K562 (cell line): ENCODE measurements around the gene NCOR2. TPM values are rescaled to one million over a fixed set of nuclear protein-coding genes. Genes with fewer than 3 reads are reported as not detected.

Experiments used
- ATAC-seq: fragments of 200-7000 bp; cut with Tn5 transposase; 3 replicates; pipeline ENCODE4 v1.9.1; 2020; ENCODE audit warnings: moderate library complexity
- BruUV-seq: library from RNA; stranded (reverse); fragments of 400-500 nt; replicated peaks from 2 replicates; lab custom pipeline; 2021; lab: Mats Ljungman, UMichigan
- CTCF ChIA-PET: fragments of 300-600 bp; formaldehyde crosslinking; extraction: SDS; loops from one replicate; lab custom pipeline; 2021; ENCODE audit warnings: low intra/inter-chr PET ratio; lab: Yijun Ruan, JAX
- POLR2A ChIA-PET: fragments of 300-600, 350-650 bp; sonication (Branson Sonifier 250); formaldehyde crosslinking; extraction: SDS; loops from one replicate; lab custom pipeline; 2021; ENCODE audit warnings: antibody characterized with exemption, inconsistent platforms; lab: Yijun Ruan, JAX
- DNase-seq, 4 experiments: peaks; one replicate each; pipeline versions ENCODE4 v3.0.0 to v3.0.0-alpha.2; 2011 to 2018; ENCODE audit warnings: low spot score in 3 of 4, mixed read lengths in 3 of 4; ENCODE audit errors: extremely low read depth in 1 of 4
- FAIRE-seq: peaks from 2 replicates; lab custom pipeline; 2011; peaks lifted over from hg19 to GRCh38; lab: Jason Lieb, UNC
- H2AFZ ChIP-seq: 2 replicates; pipeline ENCODE4 v1.6.0; 2011; ENCODE audit warnings: low read depth, low read length, control low read depth, inconsistent platforms
- H3K27ac ChIP-seq: fragments of 200-600 bp; 3 replicates; pipeline ENCODE4 v1.8.0; 2011; ENCODE audit warnings: low read depth, mild to moderate bottlenecking, control low read depth, inconsistent platforms, low read length, moderate library complexity, mixed read lengths; ENCODE audit errors: extremely low read depth
- H3K27me3 ChIP-seq, 2 experiments: fragments of 300-600 bp in 1 of 2; 2 replicates in 1 of 2; 3 replicates in 1 of 2; pipeline versions ENCODE4 v1.6.0 to v1.8.0; 2011; ENCODE audit warnings: inconsistent platforms in 2 of 2, low read length in 2 of 2, mild to moderate bottlenecking in 1 of 2, mixed read lengths in 1 of 2, moderate library complexity in 1 of 2; ENCODE audit not compliant: control insufficient read depth in 2 of 2, insufficient read depth in 2 of 2
- H3K36me3 ChIP-seq: fragments of 300-600 bp; 3 replicates; pipeline ENCODE4 v1.8.0; 2011; ENCODE audit warnings: mild to moderate bottlenecking, low read length, inconsistent platforms; ENCODE audit not compliant: control insufficient read depth, insufficient read depth
- H3K4me1 ChIP-seq, 2 experiments: fragments of 200-600 bp in 1 of 2; replicated peaks in 1 of 2; 2 replicates in 1 of 2; 3 replicates in 1 of 2; pipeline versions ENCODE4 v1.5.1 to v1.8.0; 2011; ENCODE audit warnings: inconsistent platforms in 2 of 2, low read length in 2 of 2, mild to moderate bottlenecking in 1 of 2, mixed read lengths in 1 of 2, moderate library complexity in 1 of 2; ENCODE audit not compliant: control insufficient read depth in 2 of 2, insufficient read depth in 2 of 2
- H3K4me2 ChIP-seq: 2 replicates; pipeline ENCODE4 v1.6.1; 2011; ENCODE audit warnings: low read length, control low read depth, inconsistent platforms, mixed read lengths; ENCODE audit not compliant: insufficient read depth
- H3K4me3 ChIP-seq: fragments of 200-600 bp; sonication (generic), shearing (Covaris generic); 2 replicates; pipeline ENCODE4 v1.5.1; 2016; ENCODE audit warnings: control low read depth, inconsistent platforms
- H3K79me2 ChIP-seq: fragments of 200-600 bp; 3 replicates; pipeline ENCODE4 v1.8.0; 2011; ENCODE audit warnings: low read length, inconsistent platforms; ENCODE audit not compliant: control insufficient read depth, insufficient read depth
- H3K9ac ChIP-seq, 2 experiments: 2 replicates each; pipeline versions ENCODE4 v1.6.0 to v1.6.1; 2011; ENCODE audit warnings: low read depth in 2 of 2, low read length in 2 of 2, control low read depth in 1 of 2, inconsistent platforms in 1 of 2, mild to moderate bottlenecking in 1 of 2, mixed read lengths in 1 of 2; ENCODE audit not compliant: insufficient read depth in 1 of 2
- H3K9me1 ChIP-seq: one replicate; pipeline ENCODE4 v1.6.0; 2011; ENCODE audit warnings: inconsistent platforms, mild to moderate bottlenecking, low read length, moderate library complexity; ENCODE audit not compliant: control insufficient read depth, insufficient read depth
- H3K9me3 ChIP-seq: replicated peaks from 2 replicates; pipeline ENCODE4 v1.5.1; 2011; ENCODE audit warnings: low read depth, low read length, inconsistent platforms; ENCODE audit not compliant: control insufficient read depth, insufficient read depth
- H4K20me1 ChIP-seq: replicated peaks from 2 replicates; pipeline ENCODE4 v1.6.1; 2011; ENCODE audit warnings: low read length, inconsistent platforms, mixed read lengths; ENCODE audit not compliant: control insufficient read depth, insufficient read depth
- ASH1L ChIP-seq: fragments of 450-650 bp; IDR thresholded peaks from 2 replicates; pipeline ENCODE4 v1.6.1; 2018; ENCODE audit warnings: borderline replicate concordance, mild to moderate bottlenecking, low read depth; ENCODE audit not compliant: partially characterized antibody
- CBFA2T2 ChIP-seq: fragments of 450-650 bp; conservative IDR thresholded peaks from 2 replicates; pipeline ENCODE4 v1.6.1; 2017; ENCODE audit warnings: mild to moderate bottlenecking
- GATAD2B ChIP-seq: fragments of 450-650 bp; IDR thresholded peaks from 2 replicates; pipeline ENCODE4 v1.6.1; 2017; ENCODE audit warnings: mild to moderate bottlenecking, borderline replicate concordance
- NCOA6 ChIP-seq: fragments of 450-650 bp; IDR thresholded peaks from 2 replicates; pipeline ENCODE4 v1.6.1; 2017; ENCODE audit warnings: mild to moderate bottlenecking
- NR2C2 ChIP-seq, 2 experiments: fragments of 200-800 bp in 1 of 2; sonication (Bioruptor generic) in 1 of 2; sonication (generic) in 1 of 2; formaldehyde crosslinking in 1 of 2; IDR thresholded peaks; 2 replicates each; pipeline versions ENCODE4 v1.6.1 to v1.8.0; 2016 to 2022; ENCODE audit warnings: mild to moderate bottlenecking in 1 of 2, missing compliant biosample characterization in 1 of 2, missing genetic modification characterization in 1 of 2, missing genetic modification reagents in 1 of 2
- NR3C1 ChIP-seq: sonication (generic); formaldehyde crosslinking; IDR thresholded peaks from 2 replicates; pipeline ENCODE4 v1.8.1; 2022; ENCODE audit warnings: missing genetic modification reagents
- PPARD ChIP-seq: fragments of 250-450 bp; sonication (Bioruptor Pico); IDR thresholded peaks from 2 replicates; pipeline ENCODE4 v1.8.0; 2022; ENCODE audit warnings: inconsistent platforms, mild to moderate bottlenecking, moderate library complexity
- RBM17 ChIP-seq: fragments of 200-400 bp; formaldehyde crosslinking; IDR thresholded peaks from 2 replicates; pipeline ENCODE4 v1.6.1; 2017; ENCODE audit warnings: low read depth, mild to moderate bottlenecking, low read length, borderline replicate concordance
- SFPQ ChIP-seq: fragments of 200-400 bp; formaldehyde crosslinking; IDR thresholded peaks from 2 replicates; pipeline ENCODE4 v1.6.1; 2017; ENCODE audit warnings: mild to moderate bottlenecking, low read depth, low read length, moderate library complexity
- ZBTB43 ChIP-seq: sonication (generic); formaldehyde crosslinking; IDR thresholded peaks from 2 replicates; pipeline ENCODE4 v1.8.0; 2023; ENCODE audit warnings: mild to moderate bottlenecking, missing genetic modification reagents
- ZKSCAN8 ChIP-seq: fragments of 200-800 bp; sonication (Bioruptor generic); IDR thresholded peaks from 2 replicates; pipeline ENCODE4 v1.6.1; 2016; ENCODE audit warnings: missing genetic modification characterization, missing compliant biosample characterization
- WGBS: fragments of 100-300 bp; shearing (Covaris generic); methylation state at CpG from one replicate; pipeline ENCODE4 v1.1.6; 2016; ENCODE audit warnings: low coverage, mixed read lengths; ENCODE audit not compliant: insufficient coverage; ENCODE audit errors: missing lambda C conversion rate; 5-methylcytosine and 5-hydroxymethylcytosine counted together
- in situ Hi-C: fragments of 300-500 bp; cut with MboI; formaldehyde crosslinking; loops from 4 replicates; pipeline ENCODE4 v1.15.0; 2018; ENCODE audit warnings: inconsistent platforms, mixed read lengths
- intact Hi-C: fragments of 100-400 bp; cut with micrococcal nuclease; formaldehyde crosslinking; loops from 2 replicates; pipeline ENCODE4 v1.14.2; 2022
- polyA plus RNA-seq, 8 experiments: library from polyadenylated mRNA; depleted of rRNA in 4 of 8; stranded (reverse) in 5 of 8; unstranded in 3 of 8; fragments of >200 nt; fragmentation: Nextera tagmentation in 2 of 8; fragmentation: Illumina TruSeq in 1 of 8; extraction: Ambion mirVana in 2 of 8; extraction: Trizol in 1 of 8; gene quantifications; 2 replicates each; pipeline versions ENCODE4 v1.2.1 to v1.2.3, GENCODE V29; 2011 to 2014; ENCODE audit warnings: inconsistent platforms in 1 of 8, missing spikeins in 1 of 8
- total RNA-seq, 7 experiments: library from RNA; depleted of rRNA in 6 of 7; stranded (reverse); fragments of >200 nt in 6 of 7; fragmentation: Illumina TruSeq in 2 of 7; extraction: Trizol in 2 of 7; gene quantifications; 2 replicates each; pipeline versions ENCODE4 v1.2.1 to v1.2.3, GENCODE V29; 2011 to 2021; ENCODE audit warnings: low replicate concordance in 1 of 7
- TF ChIP-seq, protein P1 (sequence below): sonication (generic); formaldehyde crosslinking; IDR thresholded peaks from 2 replicates; pipeline ENCODE4 v1.8.0; 2022; ENCODE audit warnings: mild to moderate bottlenecking, missing genetic modification reagents
- TF ChIP-seq, protein P2 (sequence below): sonication (generic); formaldehyde crosslinking; IDR thresholded peaks from 2 replicates; pipeline ENCODE4 v1.8.1; 2022; ENCODE audit warnings: missing genetic modification reagents
- TF ChIP-seq, protein P3 (sequence below): fragments of 250-450 bp; sonication (Bioruptor Pico); IDR thresholded peaks from 2 replicates; pipeline ENCODE4 v1.4.0; 2020; ENCODE audit warnings: mild to moderate bottlenecking

NCOR2 gene
- total and polyA plus RNA-seq, 9 of the 15 experiments (the other 6 are each of a cell fraction or from before 2014, with no cell fraction given) = 0.18 to 126 (median 8.4) TPM

DNA sequence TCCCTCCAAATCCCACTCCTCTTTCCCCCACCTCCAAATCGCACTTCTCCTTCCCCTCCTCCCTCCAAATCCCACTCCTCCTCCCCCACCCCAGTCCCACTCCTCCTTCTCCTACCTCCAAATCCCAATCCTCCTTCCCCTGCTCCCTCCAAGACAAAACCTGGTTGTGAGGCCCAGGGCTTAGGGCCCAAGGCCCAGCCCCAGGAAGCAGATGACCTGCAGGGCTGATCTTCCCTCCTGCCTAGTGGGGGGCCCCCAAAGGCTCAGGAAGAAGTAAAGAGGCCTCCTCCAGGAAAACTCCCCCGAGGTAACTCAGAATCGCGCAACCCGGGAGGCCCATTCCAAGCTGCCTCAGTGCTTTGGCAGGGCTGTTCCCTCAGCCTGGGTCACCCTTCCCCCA, 34.4 kb downstream of the NCOR2 start:
- intact Hi-C loops = no loop called here
- Histone ChIP-seq H3K4me1 (peaks cover 0 to 42% of the 10 kb centered on the region in 2 experiments; a peak in 2 of 5 replicates), H3K9me1 (no peaks in the 10 kb centered on the region), H4K20me1 (peaks cover 32% of the 10 kb centered on the region), H3K79me2 (peaks cover 53% of the 10 kb centered on the region), H3K4me3 (no peak overlapping the region), H3K27me3 (no peaks in the 10 kb centered on the region), H3K27ac (no peak overlapping the region), H3K9ac (peak overlapping the region in 1 of 2 experiments; percentile 56; a peak in 1 of 4 replicates), H3K4me2 (no peak overlapping the region), H2AFZ (no peak overlapping the region), H3K36me3 (peaks cover 7% of the 10 kb centered on the region; the same call in 1 of the 3 replicates), H3K9me3 (no peaks in the 10 kb centered on the region)
- ChIA-PET POLR2A (interaction anchor here (0.6 kb wide), 1 partner anchor 19 kb away, joined by 3 read pairs; no protein-coding TSS in a partner anchor), CTCF (no interaction called here)
- WGBS = 55% methylated on average over 4 of the region's 5 CpGs
- in situ Hi-C loops = no loop called here
- ATAC-seq = no peak
- DNase-seq = no peak
- FAIRE-seq = no peak
- no TSS peak for BruUV-seq
- TF ChIP-seq ZBTB43 (no peak), SFPQ (no peak), NCOA6 (no peak), RBM17 (no peak), NR2C2 (CRISPR knock-in tag; IDR thresholded peaks at IDR 0.05) (no peak), NR2C2 (tag; IDR thresholded peaks at IDR 0.05) (no peak), CBFA2T2 (no peak), PPARD (CRISPR knock-in tag) (no peak), ASH1L (no peak), GATAD2B (no peak), NR3C1 (no peak), ZKSCAN8 (CRISPR knock-in tag) (no peak)
- TF ChIP-seq, protein P1, sequence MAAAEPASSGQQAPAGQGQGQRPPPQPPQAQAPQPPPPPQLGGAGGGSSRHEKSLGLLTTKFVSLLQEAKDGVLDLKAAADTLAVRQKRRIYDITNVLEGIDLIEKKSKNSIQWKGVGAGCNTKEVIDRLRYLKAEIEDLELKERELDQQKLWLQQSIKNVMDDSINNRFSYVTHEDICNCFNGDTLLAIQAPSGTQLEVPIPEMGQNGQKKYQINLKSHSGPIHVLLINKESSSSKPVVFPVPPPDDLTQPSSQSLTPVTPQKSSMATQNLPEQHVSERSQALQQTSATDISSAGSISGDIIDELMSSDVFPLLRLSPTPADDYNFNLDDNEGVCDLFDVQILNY = no peak
- TF ChIP-seq, protein P2, sequence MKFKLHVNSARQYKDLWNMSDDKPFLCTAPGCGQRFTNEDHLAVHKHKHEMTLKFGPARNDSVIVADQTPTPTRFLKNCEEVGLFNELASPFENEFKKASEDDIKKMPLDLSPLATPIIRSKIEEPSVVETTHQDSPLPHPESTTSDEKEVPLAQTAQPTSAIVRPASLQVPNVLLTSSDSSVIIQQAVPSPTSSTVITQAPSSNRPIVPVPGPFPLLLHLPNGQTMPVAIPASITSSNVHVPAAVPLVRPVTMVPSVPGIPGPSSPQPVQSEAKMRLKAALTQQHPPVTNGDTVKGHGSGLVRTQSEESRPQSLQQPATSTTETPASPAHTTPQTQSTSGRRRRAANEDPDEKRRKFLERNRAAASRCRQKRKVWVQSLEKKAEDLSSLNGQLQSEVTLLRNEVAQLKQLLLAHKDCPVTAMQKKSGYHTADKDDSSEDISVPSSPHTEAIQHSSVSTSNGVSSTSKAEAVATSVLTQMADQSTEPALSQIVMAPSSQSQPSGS (CRISPR knock-in tag) = no peak
- TF ChIP-seq, protein P3, sequence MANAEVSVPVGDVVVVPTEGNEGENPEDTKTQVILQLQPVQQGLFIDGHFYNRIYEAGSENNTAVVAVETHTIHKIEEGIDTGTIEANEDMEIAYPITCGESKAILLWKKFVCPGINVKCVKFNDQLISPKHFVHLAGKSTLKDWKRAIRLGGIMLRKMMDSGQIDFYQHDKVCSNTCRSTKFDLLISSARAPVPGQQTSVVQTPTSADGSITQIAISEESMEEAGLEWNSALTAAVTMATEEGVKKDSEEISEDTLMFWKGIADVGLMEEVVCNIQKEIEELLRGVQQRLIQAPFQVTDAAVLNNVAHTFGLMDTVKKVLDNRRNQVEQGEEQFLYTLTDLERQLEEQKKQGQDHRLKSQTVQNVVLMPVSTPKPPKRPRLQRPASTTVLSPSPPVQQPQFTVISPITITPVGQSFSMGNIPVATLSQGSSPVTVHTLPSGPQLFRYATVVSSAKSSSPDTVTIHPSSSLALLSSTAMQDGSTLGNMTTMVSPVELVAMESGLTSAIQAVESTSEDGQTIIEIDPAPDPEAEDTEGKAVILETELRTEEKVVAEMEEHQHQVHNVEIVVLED (CRISPR knock-in tag) = no peak
